ENCODE data around the gene KCTD11.

Gene KCTD11

GRCh38 chr17:7351665-7352502 lies at the start of gene KCTD11:
TSS of gene KCTD11 (plus strand) at chr17:7352162.
- no peak within 1 kb of the TSS for H2AFZ ChIP-seq (ENCODE audit: low read length)

DNA sequence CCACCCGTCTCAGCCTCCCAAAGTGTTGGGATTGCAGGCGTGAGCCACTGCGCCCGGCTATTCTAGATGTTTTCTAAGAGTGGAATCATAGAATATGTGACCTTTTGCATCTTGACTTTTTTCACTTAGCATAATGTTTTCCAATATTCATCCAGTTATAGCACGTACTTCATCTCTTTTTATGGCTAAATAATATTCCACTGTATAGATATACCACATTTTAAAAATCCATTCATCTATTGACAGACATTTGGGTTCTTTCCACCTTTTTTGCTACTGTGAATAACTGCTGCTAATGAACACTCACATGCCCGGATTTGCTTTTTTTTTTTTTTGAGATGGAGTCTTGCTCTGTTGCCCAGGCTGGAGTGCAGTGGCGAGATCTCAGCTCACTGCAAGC lies 47.8 kb upstream of the KCTD11 start:
- Histone ChIP-seq H2AFZ (ENCODE audit: low read length) (no peak overlapping the region), H3K27me3 (ENCODE audit: insufficient read depth, low read length) (no peaks in the 10 kb centered on the region), H3K9me3 (ENCODE audit: low read length) (no peaks in the 10 kb centered on the region), H3K4me3 (ENCODE audit: low read depth, low read length, poor library complexity, severe bottlenecking) (no peak overlapping the region), H3K9me2 (ENCODE audit: low read depth, low read length) (no peaks in the 10 kb centered on the region), H3K27ac (ENCODE audit: low read depth, low read length, poor library complexity, severe bottlenecking) (no peak overlapping the region), H3K4me2 (ENCODE audit: low read length) (no peak overlapping the region), H4K20me1 (ENCODE audit: insufficient read depth, low read length) (no peaks in the 10 kb centered on the region), H3F3A (ENCODE audit: insufficient read depth, low read length) (no peaks in the 10 kb centered on the region), H3K79me2 (ENCODE audit: insufficient read depth, low read length) (peaks cover 12% of the 10 kb centered on the region), H3K36me3 (ENCODE audit: insufficient read depth, low read length) (peaks cover 15% of the 10 kb centered on the region), H3K4me1 (ENCODE audit: insufficient read depth, low read length, severe bottlenecking) (peaks cover 11% of the 10 kb centered on the region), H3K9ac (ENCODE audit: low read length) (no peak overlapping the region)
- no peak for TF ChIP-seq EZH2 (IDR thresholded peaks at IDR 0.05; ENCODE audit: borderline replicate concordance, low read length)
- TF ChIP-seq CTCF (IDR thresholded peaks at IDR 0.05; ENCODE audit: low read length) = no peak

More at GRCh38 chr17:7351665-7352502, at the start of gene KCTD11:
- no peak for TF ChIP-seq EZH2 (IDR thresholded peaks at IDR 0.05; ENCODE audit: borderline replicate concordance, low read length)
- no peak; the same call in 1 of the 2 replicates for TF ChIP-seq CTCF (IDR thresholded peaks at IDR 0.05; ENCODE audit: low read length)
- Histone ChIP-seq H3K79me2 (ENCODE audit: insufficient read depth, low read length) (no peaks in the 10 kb centered on the region), H3K9me2 (ENCODE audit: low read depth, low read length) (no peaks in the 10 kb centered on the region), H4K20me1 (ENCODE audit: insufficient read depth, low read length) (no peaks in the 10 kb centered on the region), H3K27ac (ENCODE audit: low read depth, low read length, poor library complexity, severe bottlenecking) (peak within 1 kb of the TSS; percentile 83), H3F3A (ENCODE audit: insufficient read depth, low read length) (peaks cover 5% of the 10 kb centered on the region; the same call in 1 of the 2 replicates), H3K27me3 (ENCODE audit: insufficient read depth, low read length) (no peaks in the 10 kb centered on the region), H3K4me1 (ENCODE audit: insufficient read depth, low read length, severe bottlenecking) (peaks cover 36% of the 10 kb centered on the region), H3K36me3 (ENCODE audit: insufficient read depth, low read length) (peaks cover 9% of the 10 kb centered on the region; the same call in 1 of the 2 replicates), H3K9me3 (ENCODE audit: low read length) (no peaks in the 10 kb centered on the region), H3K9ac (ENCODE audit: low read length) (peak within 1 kb of the TSS; percentile 77), H3K4me3 (ENCODE audit: low read depth, low read length, poor library complexity, severe bottlenecking) (peak within 1 kb of the TSS; percentile 71), H3K4me2 (ENCODE audit: low read length) (peak within 1 kb of the TSS; percentile 90)

- Histone ChIP-seq H3K36me3 (ENCODE audit: insufficient read depth, low read length) (peaks cover 42% of the 10 kb centered on the region), H3F3A (ENCODE audit: insufficient read depth, low read length) (peaks cover 10% of the 10 kb centered on the region), H3K4me2 (ENCODE audit: low read length) (peak within 1 kb of the TSS; percentile 81), H3K9me3 (ENCODE audit: low read length) (no peaks in the 10 kb centered on the region), H3K9me2 (ENCODE audit: low read depth, low read length) (no peaks in the 10 kb centered on the region), H4K20me1 (ENCODE audit: insufficient read depth, low read length) (peaks cover 4% of the 10 kb centered on the region; the same call in 1 of the 2 replicates), H2AFZ (ENCODE audit: low read length) (no peak within 1 kb of the TSS), H3K27me3 (ENCODE audit: insufficient read depth, low read length) (no peaks in the 10 kb centered on the region), H3K4me3 (ENCODE audit: low read depth, low read length, poor library complexity, severe bottlenecking) (peak within 1 kb of the TSS; percentile 94), H3K27ac (ENCODE audit: low read depth, low read length, poor library complexity, severe bottlenecking) (peak within 1 kb of the TSS; percentile 95), H3K4me1 (ENCODE audit: insufficient read depth, low read length, severe bottlenecking) (peaks cover 30% of the 10 kb centered on the region), H3K79me2 (ENCODE audit: insufficient read depth, low read length) (peaks cover 28% of the 10 kb centered on the region), H3K9ac (ENCODE audit: low read length) (peak within 1 kb of the TSS; percentile 97)
- no peak for TF ChIP-seq EZH2 (IDR thresholded peaks at IDR 0.05; ENCODE audit: borderline replicate concordance, low read length)
- no peak for TF ChIP-seq CTCF (IDR thresholded peaks at IDR 0.05; ENCODE audit: low read length)
Measured at GRCh38 chr17:7306911-7307685, 44.9 kb upstream of the KCTD11 start, which contains the start of gene EIF5A. TSS of gene EIF5A (plus strand) at chr17:7307628. CDS start at chr17:7309636, 2,008 bp downstream.
